Testis (tissue), 3 donors: ENCODE data around the gene TCF7L1. TPM values are rescaled to one million over a fixed set of nuclear protein-coding genes. Genes with fewer than 3 reads are reported as not detected.

Source experiments
- DNase-seq: peaks from one replicate; pipeline ENCODE4 v3.0.0-alpha.2; 2019
- H3K27ac ChIP-seq, 2 donors: fragments of 200-600 bp; sonication (generic); one replicate each; pipeline ENCODE4 v1.5.1; 2019
- H3K27me3 ChIP-seq: fragments of 200-600 bp; sonication (generic); one replicate; pipeline ENCODE4 v1.5.1; 2019
- H3K36me3 ChIP-seq: fragments of 200-600 bp; sonication (generic); one replicate; pipeline ENCODE4 v1.5.1; 2017; ENCODE audit warnings: low read depth; ENCODE audit errors: missing control alignments
- H3K4me1 ChIP-seq: fragments of 200-600 bp; sonication (generic); one replicate; pipeline ENCODE4 v1.5.1; 2019
- H3K4me3 ChIP-seq, 2 donors: fragments of 200-600 bp; sonication (generic); one replicate each; pipeline ENCODE4 v1.5.1; 2017 to 2019
- H3K9me3 ChIP-seq: fragments of 200-600 bp; sonication (generic); one replicate; pipeline ENCODE4 v1.5.1; 2017
- CTCF ChIP-seq, 3 experiments: fragments of 450-650 bp in 2 of 3; fragments of 200-600 bp in 1 of 3; sonication (generic) in 1 of 3; IDR thresholded peaks; one replicate each; pipeline ENCODE4 v1.5.1; 2016 to 2019; ENCODE audit warnings: antibody characterized with exemption in 3 of 3, mild to moderate bottlenecking in 2 of 3, moderate library complexity in 1 of 3
- POLR2A ChIP-seq: fragments of 450-650 bp; IDR thresholded peaks from one replicate; pipeline ENCODE4 v1.6.1; 2017; ENCODE audit warnings: antibody characterized with exemption, mild to moderate bottlenecking, moderate library complexity
- WGBS, 2 donors: methylation state at CpG; one replicate each; pipeline ENCODE4 v1.1.5; 2018; 5-methylcytosine and 5-hydroxymethylcytosine counted together
- intact Hi-C: fragments of 100-400 bp; cut with DNase I; formaldehyde crosslinking; loops from one replicate; pipeline ENCODE4 v1.15.1; 2023; ENCODE audit warnings: low total_unique reads
- polyA plus RNA-seq: library from polyadenylated mRNA; stranded (reverse); fragments of 350-450 nt; fragmentation: Illumina TruSeq; extraction: RNeasy Lipid Tissue Mini Kit (QIAGEN cat#74804); gene quantifications from one replicate; pipeline ENCODE4 v1.2.3, GENCODE V29; 2014; ENCODE audit warnings: low read depth, low replicate concordance; ENCODE audit not compliant: insufficient read depth
- total RNA-seq, 2 donors: library from RNA; depleted of rRNA; stranded (reverse); fragments of >200 nt; gene quantifications; one replicate each; pipeline ENCODE4 v1.2.3, GENCODE V29; 2016

Gene TCF7L1
- total and polyA plus RNA-seq, 3 donors from 2014 or later: 6.7 to 11.9 (median 6.7) TPM

- Histone ChIP-seq H3K27me3 (no peaks in the 10 kb centered on the region), H3K4me1 (no peaks in the 10 kb centered on the region), H3K9me3 (no peaks in the 10 kb centered on the region), H3K36me3 (no peaks in the 10 kb centered on the region), H3K4me3 (no peak overlapping the region), H3K27ac (no peak overlapping the region)
- intact Hi-C loops: no loop called here
- WGBS, 2 donors: 83 to 84% methylated on average over 10 of the region's 10 CpGs
- no peak for TF ChIP-seq CTCF (IDR thresholded peaks at IDR 0.05)
- TF ChIP-seq POLR2A: no peak
- no peak for DNase-seq
Measured at GRCh38 chr2:85288244-85288725, 155.1 kb downstream of the TCF7L1 start.

- TF ChIP-seq POLR2A (no peak), CTCF (IDR thresholded peaks at IDR 0.05) (no peak)
- H3K4me1 ChIP-seq: no peaks in the 10 kb centered on the region
- no peak overlapping the region for H3K4me3 ChIP-seq
- H3K9me3 ChIP-seq: no peaks in the 10 kb centered on the region
- no peaks in the 10 kb centered on the region for H3K36me3 ChIP-seq
- no peak overlapping the region for H3K27ac ChIP-seq
- H3K27me3 ChIP-seq: no peaks in the 10 kb centered on the region
- DNase-seq: no peak
- WGBS, 2 donors: 79 to 88% methylated on average over 4 of the region's 4 CpGs
- intact Hi-C loops: no loop called here
Measured at GRCh38 chr2:85291425-85292023, 158.3 kb downstream of the TCF7L1 start.

GRCh38 chr2:85302121-85302520 is 168.9 kb downstream of the TCF7L1 start:
- Histone ChIP-seq H3K4me3 (no peak overlapping the region), H3K27ac (no peak overlapping the region), H3K4me1 (no peaks in the 10 kb centered on the region), H3K27me3 (no peaks in the 10 kb centered on the region), H3K36me3 (no peaks in the 10 kb centered on the region), H3K9me3 (no peaks in the 10 kb centered on the region)
- intact Hi-C loops: no loop called here
- 87 to 88% methylated on average over 6 of the region's 6 CpGs for WGBS, 2 donors
- DNase-seq: no peak
- TF ChIP-seq POLR2A (no peak), CTCF (IDR thresholded peaks at IDR 0.05) (no peak)

- intact Hi-C loops: no loop called here
Measured at GRCh38 chr2:85303780-85304531, 170.8 kb downstream of the TCF7L1 start.

More at GRCh38 chr2:85303780-85304531, 170.8 kb downstream of the TCF7L1 start:
- Histone ChIP-seq H3K4me1 (peaks cover 6% of the 10 kb centered on the region), H3K36me3 (no peaks in the 10 kb centered on the region), H3K27ac (no peak overlapping the region), H3K4me3 (no peak overlapping the region), H3K27me3 (no peaks in the 10 kb centered on the region), H3K9me3 (no peaks in the 10 kb centered on the region)
- TF ChIP-seq CTCF (IDR thresholded peaks at IDR 0.05) (no peak), POLR2A (no peak)
- DNase-seq: no peak
- WGBS, 2 donors: 68 to 82% methylated on average over 27 to 28 of the region's 28 CpGs
